Measurements from ENCODE around the gene PYGM. TPM values are rescaled to one million over a fixed set of nuclear protein-coding genes. Genes with fewer than 3 reads are reported as not detected.

The PYGM gene
- total RNA-seq, 4 donors from 2014 or later = 0.11 to 2.0 (median 0.44) TPM

DNA sequence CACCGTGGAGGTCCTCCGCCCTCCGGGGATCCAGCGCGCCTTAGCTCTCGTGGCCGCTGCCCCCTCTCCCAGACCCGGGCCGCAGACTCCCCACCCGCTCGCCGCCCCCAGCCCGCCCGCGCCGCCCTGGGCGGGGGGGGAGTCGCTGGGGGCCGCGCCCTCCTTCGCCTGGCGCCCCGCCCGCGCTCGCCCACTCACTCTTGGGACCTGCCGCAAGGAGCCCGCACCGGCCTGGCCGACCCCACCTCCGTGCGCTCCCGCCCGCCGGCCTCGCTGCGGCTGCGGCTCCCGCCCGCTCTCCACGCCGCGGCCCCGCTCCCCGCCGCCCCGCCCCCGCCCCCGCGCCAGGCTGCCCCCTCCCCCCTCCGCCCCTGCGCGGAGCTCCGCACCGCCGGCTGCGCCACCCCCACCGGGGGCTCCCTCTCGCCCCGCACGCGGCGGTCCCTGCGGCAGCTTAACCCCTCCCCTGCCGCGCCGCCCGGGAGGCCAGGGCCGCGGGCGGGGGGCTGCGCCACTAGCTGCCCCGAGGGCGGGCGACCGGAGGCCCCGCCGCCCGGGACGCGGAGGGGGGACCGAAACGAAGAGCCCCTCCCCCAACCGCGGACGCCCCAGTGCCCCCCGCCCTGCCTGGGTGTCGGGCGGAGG lies 15.1 kb downstream of the PYGM start:
- H3K4me3 ChIP-seq (ENCODE audit: low read depth, poor library complexity, severe bottlenecking) = peak overlapping the region; percentile 28
- 2% methylated on average over 17 of the region's 89 CpGs; no CpG with 5 or more reads in 1 of the 2 donors for WGBS, 2 donors
- intact Hi-C loops (cut with DNase I; ENCODE audit: low total_unique reads) = no loop called here
- TF ChIP-seq CTCF (IDR thresholded peaks at IDR 0.05) (no peak), POLR2A (IDR thresholded peaks at IDR 0.05) (no peak)
- no peak for DNase-seq (ENCODE audit: low spot score in 2 of 2)

GRCh38 chr11:64743591-64744543 lies 15.9 kb downstream of the PYGM start, which contains the start of gene RASGRP2:
TSS of gene RASGRP2 (minus strand) at chr11:64744142. CDS start at chr11:64742866, 1,276 bp downstream.
- intact Hi-C loops (cut with DNase I; ENCODE audit: low total_unique reads) = no loop called here

GRCh38 chr11:64742889-64743590 lies 16.7 kb downstream of the PYGM start:
- intact Hi-C loops (cut with DNase I; ENCODE audit: low total_unique reads) = no loop called here
- no peak for TF ChIP-seq CTCF (IDR thresholded peaks at IDR 0.05)
- no peak for TF ChIP-seq POLR2A (IDR thresholded peaks at IDR 0.05)
- H3K4me3 ChIP-seq (ENCODE audit: low read depth, poor library complexity, severe bottlenecking) = peak overlapping the region; percentile 18
- 0 to 1% methylated on average over 24 to 34 of the region's 58 CpGs for WGBS, 2 donors
- DNase-seq (ENCODE audit: low spot score in 2 of 2) = peak in 1 of 2 donors; percentile 96

More at GRCh38 chr11:64743591-64744543, 15.9 kb downstream of the PYGM start, which contains the start of gene RASGRP2:
- TF ChIP-seq CTCF (IDR thresholded peaks at IDR 0.05) (peak in 1 of 3 donors; percentile 20), POLR2A (IDR thresholded peaks at IDR 0.05) (no peak)
- 1% methylated on average over 45 to 47 of the region's 57 CpGs for WGBS, 2 donors
- peak; percentile 49 to 97 for DNase-seq (ENCODE audit: low spot score in 2 of 2)
- H3K4me3 ChIP-seq (ENCODE audit: low read depth, poor library complexity, severe bottlenecking) = peak within 1 kb of the TSS; percentile 28

- 5 to 6% methylated on average over 31 to 45 of the region's 54 CpGs for WGBS, 2 donors
- H3K4me3 ChIP-seq (ENCODE audit: low read depth, poor library complexity, severe bottlenecking) = peak overlapping the region; percentile 17
- TF ChIP-seq CTCF (IDR thresholded peaks at IDR 0.05) = no peak
- no peak for TF ChIP-seq POLR2A (IDR thresholded peaks at IDR 0.05)
- intact Hi-C loops (cut with DNase I; ENCODE audit: low total_unique reads) = no loop called here
- DNase-seq (ENCODE audit: low spot score in 2 of 2) = no peak
Measured at GRCh38 chr11:64742087-64742888, 17.5 kb downstream of the PYGM start.

Measured in lower leg skin (tissue), 4 donors.